ENCODE data around the gene ALDH4A1. TPM values are rescaled to one million over a fixed set of nuclear protein-coding genes. Genes with fewer than 3 reads are reported as not detected.

Gene ALDH4A1
- 18.4 and 23.1 TPM in 2 replicates for total RNA-seq (2021)
- Bru-seq, nascent RNA = percentile 50 among the genes with signal in this experiment
- BruChase-seq, experiment 1, labeled RNA remaining after a 2-hour chase = percentile 67 among the genes with signal in this experiment
- BruChase-seq, experiment 2, labeled RNA remaining after a 6-hour chase = percentile 71 among the genes with signal in this experiment
- long read RNA-seq, transcript ALDH4A1-202 (15 exons, 3,363 nt) = major isoform, 11 of 29 reads
- long read RNA-seq, partial matches to known transcripts = 10 of 29 reads
- long read RNA-seq, other reads (novel, unspliced or antisense) = 8 of 29 reads

DNA sequence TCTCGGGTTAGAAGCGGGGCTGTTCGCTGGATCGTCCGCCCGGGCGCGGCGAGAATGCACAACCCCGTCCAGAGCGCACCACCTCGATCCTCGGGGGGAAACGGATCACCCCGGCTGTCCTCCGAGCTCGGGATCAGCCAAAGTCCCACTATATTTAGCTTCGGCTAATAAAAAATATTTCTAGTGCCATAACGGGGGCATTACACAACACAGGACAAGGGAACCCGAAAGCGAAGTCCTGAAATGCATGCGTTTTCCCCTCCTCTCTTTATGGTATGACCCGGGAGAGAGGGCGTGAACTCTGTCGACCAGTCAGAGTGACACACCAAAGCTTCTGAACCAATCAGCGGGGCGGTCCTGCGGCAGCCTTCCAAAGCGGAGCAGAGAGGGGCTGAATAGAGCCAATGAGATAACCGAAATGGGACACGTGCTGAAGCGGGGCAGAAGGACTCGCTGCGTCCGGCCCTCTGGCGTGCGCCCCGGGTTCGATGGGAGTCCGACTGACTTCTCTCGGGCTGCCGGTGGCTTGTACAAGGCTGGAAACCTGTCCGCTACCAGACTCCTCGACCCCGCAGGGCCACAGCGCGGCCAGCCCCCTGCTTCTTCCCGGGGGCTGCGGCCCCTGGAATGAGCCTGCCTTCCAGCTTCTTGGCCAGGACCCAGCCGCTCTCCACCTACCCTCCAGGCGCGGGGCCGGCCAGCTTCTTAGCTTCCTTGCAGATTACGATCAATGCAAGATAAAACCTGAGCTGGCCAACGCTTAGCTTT is at the start of gene ALDH4A1:
TSS of gene ALDH4A1 (minus strand) at position 33 of the 768 bp plus-strand sequence. CDS start at position 1, 32 bp downstream.
- Histone ChIP-seq H3K4me1 (ENCODE audit: insufficient read depth, low read length, poor library complexity, severe bottlenecking) (peaks cover 26% of the 10 kb centered on the region), H3K27ac (ENCODE audit: low read depth, low read length, poor library complexity, severe bottlenecking) (peak within 1 kb of the TSS; percentile 95), H3K27me3 (replicated peaks; ENCODE audit: insufficient read depth, low read depth, low read length, poor library complexity) (no peaks in the 10 kb centered on the region), H3K36me3 (ENCODE audit: insufficient read depth, low read length, poor library complexity, severe bottlenecking) (no peaks in the 10 kb centered on the region), H3K4me3 (ENCODE audit: low read depth, low read length, poor library complexity, severe bottlenecking) (peak within 1 kb of the TSS; percentile 89), H3K9me3 (ENCODE audit: low read depth, low read length, poor library complexity, severe bottlenecking) (no peaks in the 10 kb centered on the region)
- no TSS peak for BruUV-seq (replicated peaks)
- intact Hi-C loops (cut with micrococcal nuclease; ENCODE audit: unreplicated experiment) = loop anchor here (10.0 kb wide), 1 partner anchor 752 kb away; no protein-coding TSS in a partner anchor
- TF ChIP-seq EZH2 (IDR thresholded peaks at IDR 0.05; ENCODE audit: borderline replicate concordance, low read depth, low read length, poor library complexity, severe bottlenecking) = no peak
- TF ChIP-seq CTCF (conservative IDR thresholded peaks at IDR 0.05; ENCODE audit: low read depth, low read length) = no peak
- CTCF ChIA-PET = interaction anchor here (1.7 to 3.6 kb wide), 2 partner anchors 10 to 19 kb away, joined by 4 to 18 read pairs; no protein-coding TSS in a partner anchor
- POLR2A ChIA-PET (ENCODE audit: low non-redundant PET) = no interaction called here
- peak; percentile 99 for DNase-seq (ENCODE audit: low spot score)

DNA sequence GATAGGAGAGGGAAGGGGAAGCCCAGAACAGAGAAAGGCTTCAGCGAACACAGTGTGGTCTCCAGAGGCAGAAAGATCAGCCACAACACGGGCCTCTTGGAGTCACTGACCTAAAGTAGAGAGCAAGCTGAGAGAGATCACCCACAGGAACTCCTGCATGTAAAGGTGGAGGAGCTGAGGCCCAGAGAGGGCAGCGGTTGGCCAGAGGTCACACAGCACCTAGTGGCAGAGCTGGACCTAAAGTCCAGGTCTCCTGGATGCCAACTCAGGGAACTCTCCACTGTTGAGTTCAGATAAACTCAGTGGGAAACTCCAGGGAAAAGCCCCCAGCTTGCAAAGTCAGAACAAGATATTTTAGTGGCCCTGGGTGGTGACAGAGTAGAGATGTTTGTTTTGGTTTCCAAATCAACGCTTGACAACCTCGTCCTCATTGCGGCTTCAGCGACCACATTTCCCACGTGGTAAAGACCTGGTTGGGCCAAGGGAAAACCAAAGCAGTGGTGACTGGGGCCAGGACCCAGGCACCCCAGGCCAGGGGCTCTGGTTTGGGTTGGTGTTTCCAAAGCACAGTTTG is 49.5 kb upstream of the ALDH4A1 start:
- no peaks in the 10 kb centered on the region for H3K27me3 ChIP-seq (replicated peaks; ENCODE audit: insufficient read depth, low read depth, low read length, poor library complexity)
- peak overlapping the region; percentile 79 for H3K27ac ChIP-seq (ENCODE audit: low read depth, low read length, poor library complexity, severe bottlenecking)
- no peak for DNase-seq (ENCODE audit: low spot score)
- no peak overlapping the region for H3K4me3 ChIP-seq (ENCODE audit: low read depth, low read length, poor library complexity, severe bottlenecking)
- H3K36me3 ChIP-seq (ENCODE audit: insufficient read depth, low read length, poor library complexity, severe bottlenecking) = no peaks in the 10 kb centered on the region
- CTCF ChIA-PET = no interaction called here
- BruUV-seq (replicated peaks) = no TSS peak
- intact Hi-C loops (cut with micrococcal nuclease; ENCODE audit: unreplicated experiment) = no loop called here
- POLR2A ChIA-PET (ENCODE audit: low non-redundant PET) = no interaction called here
- H3K4me1 ChIP-seq (ENCODE audit: insufficient read depth, low read length, poor library complexity, severe bottlenecking) = peaks cover 57% of the 10 kb centered on the region
- no peak for TF ChIP-seq CTCF (conservative IDR thresholded peaks at IDR 0.05; ENCODE audit: low read depth, low read length)
- H3K9me3 ChIP-seq (ENCODE audit: low read depth, low read length, poor library complexity, severe bottlenecking) = no peaks in the 10 kb centered on the region

- H3K36me3 ChIP-seq (ENCODE audit: insufficient read depth, low read length, poor library complexity, severe bottlenecking) = no peaks in the 10 kb centered on the region
- H3K4me3 ChIP-seq (ENCODE audit: low read depth, low read length, poor library complexity, severe bottlenecking) = no peak overlapping the region
- ChIA-PET CTCF (interaction anchor here (2.2 kb wide), 1 partner anchor 38 kb away, joined by 8 read pairs; no protein-coding TSS in a partner anchor), POLR2A (ENCODE audit: low non-redundant PET) (no interaction called here)
- peak overlapping the region; percentile 79 for H3K27ac ChIP-seq (ENCODE audit: low read depth, low read length, poor library complexity, severe bottlenecking)
- peaks cover 60% of the 10 kb centered on the region for H3K4me1 ChIP-seq (ENCODE audit: insufficient read depth, low read length, poor library complexity, severe bottlenecking)
- BruUV-seq (replicated peaks) = no TSS peak
- no peaks in the 10 kb centered on the region for H3K27me3 ChIP-seq (replicated peaks; ENCODE audit: insufficient read depth, low read depth, low read length, poor library complexity)
- DNase-seq (ENCODE audit: low spot score) = no peak
- TF ChIP-seq CTCF (conservative IDR thresholded peaks at IDR 0.05; ENCODE audit: low read depth, low read length) (no peak), EZH2 (IDR thresholded peaks at IDR 0.05; ENCODE audit: borderline replicate concordance, low read depth, low read length, poor library complexity, severe bottlenecking) (no peak)
- no peaks in the 10 kb centered on the region for H3K9me3 ChIP-seq (ENCODE audit: low read depth, low read length, poor library complexity, severe bottlenecking)
- intact Hi-C loops (cut with micrococcal nuclease; ENCODE audit: unreplicated experiment) = no loop called here
Measured at GRCh38 chr1:18951416-18951815, 49.1 kb upstream of the ALDH4A1 start.
